ENCODE data around the gene NBPF3.

DNA sequence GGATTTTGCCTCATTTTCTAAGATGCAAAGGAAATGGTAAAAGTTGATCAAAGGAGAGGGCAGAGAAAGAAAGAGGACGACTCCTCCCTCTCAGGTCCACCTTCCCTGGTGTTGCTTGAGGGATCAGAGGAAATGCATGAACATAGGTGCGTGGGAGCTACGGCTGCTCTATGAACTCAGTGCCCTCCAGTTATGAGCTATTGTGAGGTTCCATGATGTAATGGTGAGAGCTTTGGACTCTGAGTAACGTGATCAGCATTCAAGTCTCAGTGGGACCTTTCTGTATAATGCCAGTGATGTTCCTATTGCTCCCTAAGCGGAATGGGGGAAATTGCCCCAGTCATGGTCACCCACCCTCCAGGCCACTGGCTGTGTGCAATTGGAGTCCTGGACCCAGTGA is 25.9 kb upstream of the NBPF3 start:
- TF ChIP-seq, protein P1, sequence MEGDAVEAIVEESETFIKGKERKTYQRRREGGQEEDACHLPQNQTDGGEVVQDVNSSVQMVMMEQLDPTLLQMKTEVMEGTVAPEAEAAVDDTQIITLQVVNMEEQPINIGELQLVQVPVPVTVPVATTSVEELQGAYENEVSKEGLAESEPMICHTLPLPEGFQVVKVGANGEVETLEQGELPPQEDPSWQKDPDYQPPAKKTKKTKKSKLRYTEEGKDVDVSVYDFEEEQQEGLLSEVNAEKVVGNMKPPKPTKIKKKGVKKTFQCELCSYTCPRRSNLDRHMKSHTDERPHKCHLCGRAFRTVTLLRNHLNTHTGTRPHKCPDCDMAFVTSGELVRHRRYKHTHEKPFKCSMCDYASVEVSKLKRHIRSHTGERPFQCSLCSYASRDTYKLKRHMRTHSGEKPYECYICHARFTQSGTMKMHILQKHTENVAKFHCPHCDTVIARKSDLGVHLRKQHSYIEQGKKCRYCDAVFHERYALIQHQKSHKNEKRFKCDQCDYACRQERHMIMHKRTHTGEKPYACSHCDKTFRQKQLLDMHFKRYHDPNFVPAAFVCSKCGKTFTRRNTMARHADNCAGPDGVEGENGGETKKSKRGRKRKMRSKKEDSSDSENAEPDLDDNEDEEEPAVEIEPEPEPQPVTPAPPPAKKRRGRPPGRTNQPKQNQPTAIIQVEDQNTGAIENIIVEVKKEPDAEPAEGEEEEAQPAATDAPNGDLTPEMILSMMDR (IDR thresholded peaks at IDR 0.05), result no peak
- no peak for TF ChIP-seq SIN3A (IDR thresholded peaks at IDR 0.05; ENCODE audit: borderline replicate concordance, insufficient read depth, low read depth, low read length)
